Left cardiac atrium (tissue), 4 donors: ENCODE results near the gene FEM1A. TPM values are rescaled to one million over a fixed set of nuclear protein-coding genes. Genes with fewer than 3 reads are reported as not detected.
"Not testable (repeated sequence)": the region's sequence is repeated elsewhere in the genome, so short reads cannot be mapped to it uniquely, and the experiment has no call there.

Experiments used
- ATAC-seq, 2 donors: fragments of 200-7000 bp; cut with Tn5 transposase; one replicate each; pipeline ENCODE4 v1.9.1; 2020; ENCODE audit warnings: mild to moderate bottlenecking in 2 of 2, moderate library complexity in 2 of 2
- DNase-seq: peaks from one replicate; pipeline ENCODE4 v3.0.0-alpha.2; 2020
- intact Hi-C, 2 donors: fragments of 100-400 bp; cut with DNase I; formaldehyde crosslinking; loops; one replicate each; pipeline versions ENCODE4 v1.14.1 to v1.15.1; 2022 to 2023
- long read RNA-seq: library from polyadenylated mRNA; unstranded; transcript quantifications from one replicate; pipeline ENCODE4 v2.0.0, GENCODE V29; 2021
- total RNA-seq, 2 donors: library from RNA; stranded (reverse); fragmentation: NEBNext Ultra II Directional; extraction: Animal tissue kit (Norgen Biotek cat#: 25700); gene quantifications; one replicate each; pipeline ENCODE4 v1.2.1, GENCODE V29; 2021
- donor health status: DM: no; HTN: yes; CAD: no.
- donor health status: DM: no; HTN: yes; CAD: no; lungs with severe emphysema.
- donor health status: DM: yes; HTN: yes; CAD: no.
- donor health status: Dilated cardiomyopathy.

FEM1A gene, protein sequence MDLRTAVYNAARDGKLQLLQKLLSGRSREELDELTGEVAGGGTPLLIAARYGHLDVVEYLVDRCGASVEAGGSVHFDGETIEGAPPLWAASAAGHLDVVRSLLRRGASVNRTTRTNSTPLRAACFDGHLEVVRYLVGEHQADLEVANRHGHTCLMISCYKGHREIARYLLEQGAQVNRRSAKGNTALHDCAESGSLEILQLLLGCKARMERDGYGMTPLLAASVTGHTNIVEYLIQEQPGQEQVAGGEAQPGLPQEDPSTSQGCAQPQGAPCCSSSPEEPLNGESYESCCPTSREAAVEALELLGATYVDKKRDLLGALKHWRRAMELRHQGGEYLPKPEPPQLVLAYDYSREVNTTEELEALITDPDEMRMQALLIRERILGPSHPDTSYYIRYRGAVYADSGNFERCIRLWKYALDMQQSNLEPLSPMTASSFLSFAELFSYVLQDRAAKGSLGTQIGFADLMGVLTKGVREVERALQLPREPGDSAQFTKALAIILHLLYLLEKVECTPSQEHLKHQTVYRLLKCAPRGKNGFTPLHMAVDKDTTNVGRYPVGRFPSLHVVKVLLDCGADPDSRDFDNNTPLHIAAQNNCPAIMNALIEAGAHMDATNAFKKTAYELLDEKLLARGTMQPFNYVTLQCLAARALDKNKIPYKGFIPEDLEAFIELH
- 10 to 100 TPM; 24.1 to 25.0 TPM for total RNA-seq
- long read RNA-seq, full-length matches to known transcripts: 214 of 214 reads
- long read RNA-seq, partial matches to known transcripts: 0 of 214 reads
- long read RNA-seq, other reads (novel, unspliced or antisense): 0 of 214 reads

DNA sequence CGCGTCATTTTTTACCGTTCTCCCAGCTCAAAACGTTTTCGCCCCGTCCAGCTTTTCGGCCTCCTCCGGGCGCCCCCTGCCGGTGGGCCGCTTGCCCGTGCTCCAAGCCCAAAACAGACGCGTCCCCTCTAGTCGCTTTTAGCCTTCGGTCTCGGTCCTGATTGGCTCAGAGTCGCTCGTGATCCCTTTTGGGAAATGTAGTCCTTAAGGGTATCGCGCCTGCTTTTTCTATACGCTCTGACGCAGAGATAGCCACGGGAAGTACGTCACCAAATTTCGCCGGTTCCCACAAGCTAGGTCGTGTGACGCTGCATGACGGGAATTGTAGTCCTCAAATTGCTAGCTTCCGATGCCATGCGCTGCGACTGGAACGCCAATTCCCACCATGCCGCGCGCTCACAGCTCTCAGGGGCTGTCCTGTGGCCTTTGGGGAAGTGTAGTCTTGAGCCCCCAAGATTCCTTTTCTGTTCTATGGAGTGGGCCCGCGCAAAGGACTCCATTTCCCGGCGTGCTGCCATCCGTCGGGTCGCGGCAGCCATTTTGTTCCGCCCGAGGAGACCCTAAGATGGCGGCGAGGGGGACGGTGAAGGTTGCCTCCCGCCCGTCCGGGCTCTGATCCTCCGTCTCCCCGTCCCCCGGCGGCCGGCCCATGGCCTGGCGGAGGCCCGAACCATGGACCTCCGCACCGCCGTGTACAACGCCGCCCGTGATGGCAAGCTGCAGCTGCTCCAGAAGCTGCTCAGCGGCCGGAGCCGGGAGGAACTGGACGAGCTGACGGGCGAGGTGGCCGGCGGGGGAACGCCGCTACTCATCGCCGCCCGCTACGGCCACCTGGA is at the start of gene FEM1A:
Gene FEM1A, plus strand, starts transcription at position 552 of the 836 bp plus-strand sequence. Its CDS starts 121 bp downstream, at position 673.
- intact Hi-C loops: no loop called here
- ATAC-seq (peak; percentile 99 to 100), DNase-seq (peak; percentile 100)

DNA sequence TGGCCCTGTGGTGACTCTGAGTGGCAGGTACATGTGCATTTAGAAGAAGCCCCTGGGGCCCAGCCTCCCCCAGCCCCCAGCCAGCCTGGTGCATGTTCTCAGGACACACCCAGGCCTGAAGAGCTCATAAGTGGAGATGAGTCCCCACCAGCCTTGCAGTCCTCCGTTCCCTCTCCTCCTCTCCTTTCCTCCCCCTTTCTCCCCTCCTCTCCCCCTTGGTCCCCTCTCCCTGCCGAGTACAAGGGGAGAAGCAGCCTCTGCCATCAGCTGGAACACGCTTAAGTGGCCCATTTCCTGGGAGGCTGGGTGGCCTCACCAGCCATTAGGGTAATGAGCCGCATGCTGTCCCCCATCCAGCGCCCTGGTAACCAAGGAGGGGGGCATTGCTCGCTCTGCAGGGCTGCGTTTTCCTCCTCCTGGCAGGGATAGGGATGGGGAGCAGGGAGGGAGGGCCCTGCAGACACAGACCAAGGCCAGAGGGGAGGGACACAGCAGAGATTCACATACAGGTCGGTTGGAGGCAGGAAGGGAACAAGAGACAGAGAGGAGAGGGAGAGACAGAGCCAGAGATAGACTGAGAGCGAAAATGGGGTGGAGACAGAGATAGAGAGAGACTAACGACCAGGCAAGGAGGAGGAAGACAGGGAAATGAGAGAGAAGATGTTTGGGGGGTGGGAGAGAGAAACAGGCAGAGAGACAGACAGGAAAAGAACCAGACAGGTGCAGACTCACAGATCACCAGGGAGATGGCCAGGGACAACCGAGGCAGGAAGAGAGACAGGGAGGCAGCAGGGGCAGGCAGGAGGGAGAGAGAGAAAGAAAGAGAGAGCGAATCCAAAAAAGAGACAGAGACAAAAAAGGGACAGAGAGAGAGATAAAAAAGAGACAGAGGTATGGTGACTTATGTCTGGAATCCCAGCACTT is 48.5 kb upstream of the FEM1A start:
- DNase-seq (no peak), ATAC-seq (no peak)
- intact Hi-C loops: no loop called here

DNA sequence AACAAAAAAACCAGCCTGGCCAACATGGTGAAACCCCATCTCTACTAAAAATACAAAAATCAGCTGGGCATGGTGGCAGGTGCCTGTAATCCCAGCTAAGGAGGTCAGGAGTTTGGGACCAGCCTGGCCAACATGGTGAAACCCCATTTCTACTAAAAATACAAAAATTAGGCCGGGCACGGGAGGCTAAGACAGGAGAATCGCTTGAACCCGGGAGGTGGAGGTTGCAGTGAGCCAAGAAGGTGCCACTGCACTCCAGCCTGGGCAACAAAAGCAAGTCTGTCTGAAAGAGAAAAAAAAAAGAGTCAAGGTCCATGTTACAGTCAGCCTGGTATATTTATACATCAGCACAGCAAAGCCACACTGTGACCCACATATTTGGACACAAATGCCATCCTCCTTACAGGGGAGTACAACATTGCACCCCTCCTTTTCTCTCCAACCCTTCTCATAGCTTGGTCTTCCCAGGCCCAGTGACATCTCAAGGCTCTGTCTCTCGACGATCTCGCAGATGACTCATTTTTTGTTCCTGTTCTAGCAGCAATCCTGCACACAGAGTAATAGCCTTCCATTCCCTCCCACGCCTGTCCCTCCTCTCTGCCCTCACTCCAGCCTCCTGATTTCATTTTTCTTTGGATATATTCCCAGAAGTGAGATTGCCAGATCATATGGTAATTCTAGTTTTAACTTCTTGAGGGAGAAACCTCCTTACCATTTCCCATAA is 46.9 kb upstream of the FEM1A start:
- intact Hi-C loops: no loop called here
- DNase-seq: peak; percentile 54
- ATAC-seq: peak; percentile 84 to 98

DNA sequence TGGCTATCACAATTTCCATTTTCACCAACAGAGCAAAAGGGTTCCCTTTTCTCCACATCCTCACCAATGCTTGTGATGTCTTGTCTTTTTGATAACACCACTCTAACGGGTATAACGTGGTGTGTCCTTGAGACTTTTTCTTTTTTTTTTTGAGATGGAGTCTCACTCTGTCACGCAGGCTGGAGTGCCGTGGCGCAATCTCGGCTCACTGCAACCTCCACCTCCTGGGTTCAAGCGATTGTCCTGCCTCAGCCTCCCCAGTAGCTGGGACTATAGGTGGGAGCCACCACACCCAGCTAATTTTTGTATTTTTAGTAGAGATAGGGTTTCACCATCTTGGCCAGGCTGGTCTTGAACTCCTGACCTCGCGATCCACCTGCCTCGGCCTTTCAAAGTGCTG is 46.4 kb upstream of the FEM1A start:
- ATAC-seq, DNase-seq: not testable (repeated sequence)

DNA sequence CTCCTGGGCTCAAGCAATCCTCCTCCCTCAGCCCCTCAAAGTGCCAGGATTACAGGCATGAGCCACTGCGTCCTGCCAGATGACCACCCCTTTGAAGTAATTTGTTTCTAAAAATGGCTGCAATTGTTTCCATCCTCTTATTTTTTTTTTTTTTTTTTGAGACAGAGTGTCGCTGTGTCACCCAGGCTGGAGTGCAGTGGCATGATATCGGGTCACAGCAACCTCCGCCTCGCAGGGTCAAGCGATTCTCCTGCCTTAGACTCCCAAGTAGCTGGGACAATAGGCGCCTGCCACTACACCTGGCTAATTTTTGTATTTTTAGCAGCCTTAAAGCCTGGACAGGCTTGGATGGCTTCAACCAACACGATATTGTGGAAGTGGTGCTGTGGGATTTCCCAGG is 45.5 kb upstream of the FEM1A start:
- no peak for ATAC-seq
- intact Hi-C loops: no loop called here
- no peak for DNase-seq

More for the DNA sequence above, 46.4 kb upstream of the FEM1A start:
- intact Hi-C loops: not testable (repeated sequence)

DNA sequence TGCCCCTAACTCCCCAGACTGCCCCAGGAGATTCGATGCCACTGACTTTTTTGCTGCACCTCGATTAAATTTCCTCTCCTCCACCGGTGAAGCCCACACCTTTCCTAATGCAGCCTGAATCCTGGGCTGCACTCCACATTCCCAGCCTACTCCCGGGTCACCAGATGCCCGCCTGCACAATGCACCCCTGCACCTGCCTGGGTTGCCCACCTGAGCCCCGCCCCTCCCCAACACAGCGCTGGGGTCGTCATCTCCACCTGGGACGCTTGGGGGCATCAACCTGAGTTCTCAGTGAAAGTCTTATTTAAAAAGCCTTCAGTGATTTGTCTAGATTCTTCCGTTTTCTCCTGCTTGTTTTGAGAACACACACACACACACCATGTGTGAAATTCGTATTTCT is 43.3 kb upstream of the FEM1A start:
- DNase-seq: no peak
- ATAC-seq: no peak
- intact Hi-C loops: no loop called here

DNA sequence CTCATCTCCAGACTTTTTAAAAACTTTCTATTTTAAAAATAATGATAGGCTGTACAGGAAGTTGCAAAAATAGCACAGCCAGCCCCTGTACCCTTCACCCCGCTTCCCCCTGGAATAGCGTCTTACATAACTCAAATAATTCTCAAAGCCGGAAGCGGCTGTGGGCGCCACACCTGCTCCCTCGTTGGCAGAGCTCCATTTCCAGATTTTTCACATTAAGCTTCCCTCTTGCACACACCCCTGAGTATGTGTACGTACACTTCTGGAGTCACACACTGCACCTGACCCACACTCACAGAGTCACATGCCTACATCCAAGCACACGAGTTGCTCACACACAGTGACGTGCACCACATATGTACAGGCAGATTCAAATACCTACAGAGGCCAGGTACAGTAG is 42.9 kb upstream of the FEM1A start:
- DNase-seq (no peak), ATAC-seq (no peak)
- intact Hi-C loops: no loop called here

DNA sequence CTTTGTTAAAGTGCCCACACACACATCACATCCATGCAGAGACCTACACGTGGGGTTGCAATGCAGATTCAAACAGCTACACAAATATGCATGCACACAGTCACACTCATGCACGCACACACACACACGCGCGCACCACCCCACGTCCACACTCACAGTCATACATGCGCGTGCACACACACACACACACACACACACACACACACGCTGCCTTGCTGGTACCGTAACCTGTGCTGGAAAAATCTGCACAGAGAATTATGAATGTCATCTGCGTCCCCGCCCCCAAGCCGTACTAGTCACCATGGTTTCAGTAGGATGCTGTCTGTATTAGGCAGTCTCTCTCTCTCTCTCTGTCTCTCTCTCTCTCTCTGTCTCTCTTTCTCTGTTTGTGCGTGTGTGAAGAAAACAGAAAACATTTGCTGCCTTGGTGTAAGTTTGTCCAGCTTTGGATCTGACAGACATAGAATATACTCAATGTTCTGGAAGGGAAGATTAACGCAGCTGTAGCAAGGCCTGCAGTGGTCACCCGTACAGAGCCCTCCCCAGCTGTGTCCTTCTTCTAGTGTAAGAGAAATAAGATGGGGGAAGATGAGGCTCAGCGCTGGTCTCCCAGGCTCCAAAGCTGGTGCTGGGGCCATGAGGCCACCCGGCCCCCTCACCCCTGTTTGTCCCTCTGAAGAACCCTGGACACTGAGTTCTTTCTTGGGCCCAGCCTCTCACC is 41.5 kb upstream of the FEM1A start:
- no peak for DNase-seq
- intact Hi-C loops: no loop called here
- no peak for ATAC-seq

DNA sequence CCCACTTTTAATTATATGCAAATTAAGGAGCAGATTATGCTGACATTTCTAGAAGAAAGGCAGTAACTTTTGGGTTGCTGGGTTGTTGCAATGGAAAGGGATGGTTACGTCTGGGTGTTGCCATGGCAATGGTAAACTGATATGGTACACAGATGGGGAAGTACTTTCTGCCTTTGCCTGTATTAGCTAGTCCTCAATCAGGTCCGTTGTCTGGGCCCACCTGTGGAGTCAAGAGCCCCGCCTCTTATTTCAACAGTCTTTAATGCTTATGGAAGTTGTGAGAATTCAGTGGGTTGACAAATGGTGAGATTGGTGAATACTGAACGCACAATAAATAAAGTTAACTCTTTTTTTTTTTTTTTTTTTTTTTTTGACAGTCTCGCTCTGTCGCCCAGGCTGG is 37.3 kb upstream of the FEM1A start:
- DNase-seq (no peak), ATAC-seq (no peak)
- intact Hi-C loops: no loop called here

DNA sequence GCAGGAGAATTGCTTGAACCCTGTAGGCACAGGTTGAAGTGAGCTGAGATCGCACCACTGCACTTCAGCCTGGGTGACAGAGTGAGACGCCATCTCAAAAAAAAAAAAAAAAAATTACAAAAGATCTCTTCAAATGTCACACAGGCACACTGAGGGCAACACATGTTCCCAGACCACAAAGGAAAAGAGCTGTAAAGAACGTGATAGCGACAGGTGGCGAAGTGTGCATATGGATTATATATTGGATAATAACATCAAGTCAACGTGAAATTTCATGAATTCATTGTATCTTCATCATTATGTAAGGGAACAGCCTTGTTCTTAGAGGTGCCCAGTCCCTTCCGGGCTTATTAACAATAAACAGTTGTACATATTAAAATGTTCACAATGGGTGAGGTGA is 36.1 kb upstream of the FEM1A start:
- ATAC-seq: no peak
- intact Hi-C loops: no loop called here
- DNase-seq: no peak

DNA sequence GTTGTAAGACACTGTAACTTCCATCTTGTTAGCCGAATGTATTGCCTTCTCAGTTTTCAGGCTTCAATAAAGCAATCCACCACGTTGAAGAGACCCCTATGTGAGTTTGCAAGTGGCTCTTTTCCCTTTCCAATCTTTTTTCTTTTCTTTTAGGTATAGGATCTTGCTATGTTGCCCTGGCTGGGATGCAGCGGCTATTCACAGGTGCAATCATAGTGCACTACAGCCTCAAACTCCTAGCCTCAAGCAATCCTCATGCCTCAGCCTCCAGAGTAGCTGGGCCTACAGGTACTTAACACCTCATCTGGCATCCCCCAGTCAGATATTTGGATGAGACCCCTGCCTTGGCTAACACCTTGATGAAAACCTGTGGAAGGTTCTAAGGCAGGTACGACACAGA is 33.5 kb upstream of the FEM1A start:
- DNase-seq (no peak), ATAC-seq (no peak)
- intact Hi-C loops: no loop called here

DNA sequence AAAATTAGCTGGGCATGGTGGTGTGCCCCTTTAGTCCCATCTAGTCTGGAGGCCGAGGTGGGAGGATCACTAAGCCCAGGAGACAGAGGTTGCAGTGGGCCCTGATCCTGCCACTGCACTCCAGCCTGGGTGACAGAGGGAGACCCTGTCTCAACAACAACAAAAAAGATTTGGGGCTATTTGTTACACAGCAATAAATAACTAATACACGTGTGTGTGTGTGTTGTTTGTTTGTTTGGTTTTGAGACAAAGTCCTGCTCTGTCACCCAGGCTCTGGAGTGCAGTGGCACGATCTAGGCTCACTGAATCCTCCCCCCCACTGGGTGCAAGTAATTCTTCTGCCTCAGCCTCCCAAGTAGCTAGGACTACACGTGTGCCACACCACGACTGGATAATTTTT is 32.9 kb upstream of the FEM1A start:
- intact Hi-C loops: no loop called here
- no peak for ATAC-seq
- no peak for DNase-seq

DNA sequence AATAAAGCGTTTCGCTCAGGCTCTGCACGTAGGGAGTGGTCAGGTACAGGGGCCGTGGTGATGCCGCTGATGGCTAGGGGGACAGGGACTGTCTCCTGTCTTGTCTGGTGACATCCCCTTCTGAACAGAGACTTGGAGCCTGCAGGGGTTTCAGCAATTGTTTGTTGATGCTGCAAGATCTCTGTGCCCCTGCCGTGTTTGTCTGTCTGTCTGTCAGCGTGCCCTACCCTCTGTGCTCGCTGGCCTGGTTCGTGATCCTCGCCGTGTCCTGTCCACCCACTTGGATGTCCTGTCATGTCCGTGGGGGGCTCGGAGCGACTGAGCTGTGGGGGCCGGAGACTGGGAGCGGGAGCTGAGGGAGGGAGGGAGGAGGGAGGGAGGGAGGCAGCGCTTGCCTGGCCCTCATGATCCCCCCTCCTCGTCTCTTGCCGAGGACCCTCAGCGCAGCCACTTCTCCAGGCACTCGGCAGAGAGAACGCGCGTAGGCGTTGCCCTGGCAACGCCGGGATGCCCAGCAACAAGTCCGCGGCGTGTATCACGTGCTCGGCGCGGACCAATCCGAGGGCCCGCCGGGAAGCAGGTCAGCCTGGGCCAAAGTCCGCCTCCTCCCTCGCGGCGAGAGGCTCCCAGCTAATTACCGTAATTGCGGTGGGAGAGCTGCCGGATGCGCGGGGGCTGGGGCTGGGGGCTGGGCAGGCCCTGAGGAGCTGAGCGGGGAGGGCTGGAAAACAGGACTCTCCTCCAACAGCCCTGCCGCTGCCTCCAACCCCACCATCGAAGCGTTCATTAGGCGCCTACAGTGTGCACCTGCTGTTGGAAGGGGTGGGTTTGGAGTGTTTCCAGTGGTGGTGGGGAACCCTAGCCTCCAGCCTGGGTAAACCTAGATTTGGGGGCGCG is 31.9 kb upstream of the FEM1A start:
- peak; percentile 99 for ATAC-seq
- intact Hi-C loops: no loop called here
- DNase-seq: peak; percentile 92

DNA sequence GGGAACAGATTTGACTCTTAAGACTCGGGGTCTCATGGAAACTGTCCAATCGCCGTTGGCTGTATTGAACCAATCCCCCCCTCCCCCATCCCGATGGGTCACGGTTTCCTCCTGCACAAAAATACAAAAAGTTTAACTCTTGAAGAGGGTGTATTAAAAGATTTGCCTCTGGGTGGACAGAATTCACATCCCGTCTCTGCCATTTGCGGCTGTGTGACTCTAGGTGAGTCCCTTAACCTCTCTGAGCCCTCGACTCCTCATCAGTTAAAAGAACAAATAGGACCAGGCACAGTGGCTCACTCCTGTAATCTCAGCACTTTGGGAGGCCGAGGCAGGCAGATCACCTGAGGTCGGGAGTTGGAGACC is 31.3 kb upstream of the FEM1A start:
- no peak for DNase-seq
- intact Hi-C loops: no loop called here
- no peak for ATAC-seq

DNA sequence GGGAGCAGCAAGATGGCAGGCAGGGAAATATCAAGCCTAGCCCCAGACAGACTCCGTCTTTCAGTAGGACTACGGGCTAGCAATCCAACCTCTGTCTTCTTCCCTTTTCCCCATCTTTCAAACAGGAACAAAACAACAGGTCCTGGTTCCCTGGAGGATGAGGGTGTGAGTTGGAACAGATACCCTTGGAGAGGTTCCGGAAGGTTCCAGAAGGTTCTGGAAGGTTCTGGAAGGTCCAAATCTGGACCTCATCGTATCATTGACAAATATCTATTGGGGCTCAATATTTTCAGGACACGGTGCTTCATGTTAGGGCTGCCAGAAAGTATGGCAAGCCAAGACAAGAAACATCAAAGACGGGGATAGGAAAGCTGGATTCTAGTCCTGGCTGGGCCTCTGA is 28.5 kb upstream of the FEM1A start:
- ATAC-seq (no peak), DNase-seq (no peak)
- intact Hi-C loops: no loop called here

DNA sequence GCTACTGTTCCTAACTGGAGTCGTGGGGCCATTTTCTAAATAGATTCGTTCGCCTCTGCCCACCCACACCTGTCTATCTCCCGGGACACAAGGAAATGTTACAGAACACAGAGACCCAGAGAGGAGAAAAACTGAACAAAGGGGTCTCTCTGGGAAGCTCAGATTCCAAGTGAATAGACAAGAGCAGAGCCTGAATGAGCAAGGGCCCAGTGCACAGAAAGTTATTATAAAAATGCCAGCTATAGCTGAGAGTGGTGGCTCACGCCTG is 27.2 kb upstream of the FEM1A start:
- DNase-seq (no peak), ATAC-seq (no peak)
- intact Hi-C loops: no loop called here
